ENCODE results near the gene PRKACA.
"Not testable (repeated sequence)": the region's sequence is repeated elsewhere in the genome, so short reads cannot be mapped to it uniquely, and the experiment has no call there.

Gene PRKACA

DNA sequence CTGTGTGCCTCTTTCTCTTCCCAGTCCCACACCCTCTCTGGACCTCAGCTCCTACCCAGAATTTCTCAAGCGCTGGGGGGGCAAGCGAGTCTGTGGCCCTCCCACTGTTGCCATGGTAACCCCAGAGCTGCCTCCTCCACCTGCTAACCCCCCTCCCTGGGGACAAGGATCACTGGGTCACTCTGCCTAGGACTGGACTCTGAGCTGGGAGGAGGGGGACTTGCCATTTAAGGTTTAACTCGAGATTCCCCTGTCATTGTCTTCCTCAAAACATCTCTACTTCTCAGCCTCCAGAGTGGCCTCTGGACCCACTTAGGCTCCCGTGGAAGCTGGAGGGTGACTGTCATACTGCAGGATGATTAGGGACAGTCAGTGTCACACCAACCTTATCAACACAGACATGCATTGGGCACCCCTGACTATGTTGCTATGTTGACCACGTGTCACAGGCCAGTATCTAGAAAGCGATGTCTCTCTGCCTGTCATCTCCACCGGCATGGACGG lies 57.9 kb downstream of the PRKACA start:
- H3K27ac Mint-ChIP-seq, result no peak overlapping the region
- ATAC-seq, result no peak
- no peaks in the 10 kb centered on the region for H3K36me3 Mint-ChIP-seq
- no peaks in the 10 kb centered on the region for H3K9me3 Mint-ChIP-seq
- no peak overlapping the region for H3K4me3 Mint-ChIP-seq
- peaks cover 31% of the 10 kb centered on the region for H3K4me1 Mint-ChIP-seq
- DNase-seq (ENCODE audit: low spot score in 2 of 2), result no peak

DNA sequence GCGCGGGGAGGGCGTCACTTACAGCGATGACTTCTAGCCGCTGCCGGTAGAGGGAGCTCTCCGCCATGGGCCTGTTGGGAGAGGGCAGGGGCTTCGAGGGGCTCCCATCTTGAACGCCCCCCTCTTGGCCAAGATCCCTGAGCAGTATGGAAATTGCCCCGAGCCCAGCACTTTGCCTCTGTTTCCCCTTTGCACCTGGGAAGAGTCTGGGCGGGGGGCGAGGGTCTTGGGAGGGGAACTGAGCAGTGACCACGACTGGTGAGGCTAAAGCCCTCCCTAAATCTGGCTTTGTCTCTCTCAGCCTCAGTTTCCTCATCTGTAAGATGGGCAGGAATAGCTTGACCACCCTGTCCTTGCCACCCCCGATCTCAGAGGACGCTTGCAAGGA lies 58.5 kb downstream of the PRKACA start:
- ATAC-seq (peak; percentile 49), DNase-seq (ENCODE audit: low spot score in 2 of 2) (peak; percentile 54 to 77)
- Mint-ChIP-seq H3K36me3 (no peaks in the 10 kb centered on the region), H3K9me3 (no peaks in the 10 kb centered on the region), H3K27ac (no peak overlapping the region), H3K4me1 (peaks cover 37% of the 10 kb centered on the region), H3K4me3 (peak overlapping the region; percentile 67)

- Mint-ChIP-seq H3K36me3 (no peaks in the 10 kb centered on the region), H3K4me3 (peak overlapping the region; percentile 67), H3K9me3 (no peaks in the 10 kb centered on the region), H3K27ac (no peak overlapping the region), H3K4me1 (peaks cover 41% of the 10 kb centered on the region)
- DNase-seq (ENCODE audit: low spot score in 2 of 2), result no peak
- no peak for ATAC-seq
These were observed 59.1 kb downstream of the PRKACA start for GRCh38 chr19:14058182-14059092.

GRCh38 chr19:14056741-14057356 lies 60.7 kb downstream of the PRKACA start:
- peak overlapping the region; percentile 67 for H3K4me3 Mint-ChIP-seq
- ATAC-seq, result no peak
- H3K36me3 Mint-ChIP-seq, result peaks cover 14% of the 10 kb centered on the region
- H3K9me3 Mint-ChIP-seq, result no peaks in the 10 kb centered on the region
- H3K4me1 Mint-ChIP-seq, result peaks cover 45% of the 10 kb centered on the region
- DNase-seq (ENCODE audit: low spot score in 2 of 2), result no peak
- no peak overlapping the region for H3K27ac Mint-ChIP-seq

DNA sequence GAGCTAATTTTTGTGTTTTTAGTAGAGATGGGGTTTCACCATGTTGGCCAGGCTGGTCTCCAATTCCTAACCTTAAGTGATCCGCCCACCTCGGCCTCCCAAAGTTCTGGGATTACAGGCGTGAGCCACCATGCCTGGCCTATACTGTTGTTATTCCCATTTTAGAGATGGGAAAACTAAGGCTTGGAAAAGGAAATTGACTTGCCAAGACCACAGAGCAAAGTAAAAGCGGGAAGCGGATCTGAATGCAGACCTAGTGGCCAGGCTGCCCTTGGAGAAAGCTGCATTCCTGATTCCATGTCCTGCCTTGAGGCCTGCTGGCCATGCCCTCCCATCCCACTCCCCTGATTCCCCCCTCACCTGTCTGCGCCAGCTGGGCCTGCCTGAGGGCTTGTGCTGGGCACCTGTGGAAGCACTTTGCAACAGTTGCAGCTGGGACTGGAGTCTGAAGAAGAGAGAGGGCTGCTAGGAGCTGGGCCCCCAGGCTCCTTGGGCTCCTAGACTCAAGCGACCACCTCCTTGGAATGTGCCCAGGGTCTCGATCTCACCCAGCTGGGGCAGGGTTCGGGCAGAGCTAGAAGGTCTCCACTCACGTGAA lies 61.4 kb downstream of the PRKACA start:
- ATAC-seq (no peak), DNase-seq (ENCODE audit: low spot score in 2 of 2) (no peak)
- peaks cover 45% of the 10 kb centered on the region for H3K4me1 Mint-ChIP-seq
- H3K27ac Mint-ChIP-seq, result no peak overlapping the region
- H3K9me3 Mint-ChIP-seq, result no peaks in the 10 kb centered on the region
- no peak overlapping the region for H3K4me3 Mint-ChIP-seq
- H3K36me3 Mint-ChIP-seq, result peaks cover 21% of the 10 kb centered on the region

- Mint-ChIP-seq H3K4me1 (peaks cover 45% of the 10 kb centered on the region), H3K27ac (no peak overlapping the region), H3K9me3 (no peaks in the 10 kb centered on the region), H3K4me3 (no peak overlapping the region), H3K36me3 (peaks cover 29% of the 10 kb centered on the region)
- no peak for DNase-seq (ENCODE audit: low spot score in 2 of 2)
- peak; percentile 3 for ATAC-seq
These were observed 62.2 kb downstream of the PRKACA start for GRCh38 chr19:14055396-14055795.

GRCh38 chr19:14054721-14055120 lies 62.8 kb downstream of the PRKACA start:
- no peak overlapping the region for H3K27ac Mint-ChIP-seq
- H3K4me3 Mint-ChIP-seq, result no peak overlapping the region
- H3K36me3 Mint-ChIP-seq, result peaks cover 36% of the 10 kb centered on the region
- no peaks in the 10 kb centered on the region for H3K9me3 Mint-ChIP-seq
- DNase-seq (ENCODE audit: low spot score in 2 of 2) (no peak), ATAC-seq (peak; percentile 5)
- H3K4me1 Mint-ChIP-seq, result peaks cover 42% of the 10 kb centered on the region

GRCh38 chr19:14054099-14054498 lies 63.5 kb downstream of the PRKACA start:
- no peaks in the 10 kb centered on the region for H3K9me3 Mint-ChIP-seq
- peaks cover 38% of the 10 kb centered on the region for H3K4me1 Mint-ChIP-seq
- H3K4me3 Mint-ChIP-seq, result no peak overlapping the region
- DNase-seq (ENCODE audit: low spot score in 2 of 2), result no peak
- no peak for ATAC-seq
- peaks cover 42% of the 10 kb centered on the region for H3K36me3 Mint-ChIP-seq
- H3K27ac Mint-ChIP-seq, result peak overlapping the region; percentile 38

DNA sequence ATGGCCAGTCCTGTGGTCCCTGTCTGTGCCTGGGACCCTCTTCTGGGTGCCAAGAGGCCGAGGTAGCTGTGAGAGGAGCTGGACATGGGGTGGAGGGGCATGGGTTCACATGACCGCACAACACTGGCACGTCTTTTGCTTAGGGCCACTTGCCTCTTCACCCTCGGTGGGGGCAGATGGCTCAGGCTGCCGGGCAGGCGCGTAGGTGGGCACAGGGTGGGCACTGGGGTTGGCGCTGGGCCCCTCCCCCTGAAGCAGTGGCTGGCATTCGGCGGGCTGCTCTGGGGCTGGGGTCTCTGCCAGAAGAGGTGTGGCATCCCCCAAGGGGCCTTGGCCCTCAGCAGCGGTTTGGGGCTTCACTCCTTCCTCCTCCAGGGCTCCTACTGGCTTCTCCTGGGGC lies 64.1 kb downstream of the PRKACA start:
- DNase-seq (ENCODE audit: low spot score in 2 of 2) (no peak), ATAC-seq (no peak)
- Mint-ChIP-seq H3K27ac (peak overlapping the region; percentile 38), H3K4me1 (peaks cover 34% of the 10 kb centered on the region), H3K9me3 (no peaks in the 10 kb centered on the region), H3K4me3 (no peak overlapping the region), H3K36me3 (peaks cover 48% of the 10 kb centered on the region)

- H3K4me1 Mint-ChIP-seq, result peaks cover 33% of the 10 kb centered on the region
- peaks cover 52% of the 10 kb centered on the region for H3K36me3 Mint-ChIP-seq
These were observed 64.5 kb downstream of the PRKACA start for GRCh38 chr19:14053032-14053431.

GRCh38 chr19:14052470-14052869 lies 65.1 kb downstream of the PRKACA start:
- peaks cover 58% of the 10 kb centered on the region for H3K36me3 Mint-ChIP-seq
- no peak overlapping the region for H3K4me3 Mint-ChIP-seq
- peak overlapping the region; percentile 23 for H3K27ac Mint-ChIP-seq
- no peak for ATAC-seq
- H3K9me3 Mint-ChIP-seq, result no peaks in the 10 kb centered on the region
- DNase-seq (ENCODE audit: low spot score in 2 of 2), result no peak
- H3K4me1 Mint-ChIP-seq, result peaks cover 28% of the 10 kb centered on the region

More at GRCh38 chr19:14053032-14053431, 64.5 kb downstream of the PRKACA start:
- no peaks in the 10 kb centered on the region for H3K9me3 Mint-ChIP-seq
- no peak for DNase-seq (ENCODE audit: low spot score in 2 of 2)
- H3K27ac Mint-ChIP-seq, result no peak overlapping the region
- ATAC-seq, result no peak
- no peak overlapping the region for H3K4me3 Mint-ChIP-seq

- Mint-ChIP-seq H3K36me3 (peaks cover 63% of the 10 kb centered on the region), H3K27ac (peak overlapping the region; percentile 23), H3K9me3 (no peaks in the 10 kb centered on the region), H3K4me3 (no peak overlapping the region), H3K4me1 (peaks cover 28% of the 10 kb centered on the region)
- no peak for ATAC-seq
- DNase-seq (ENCODE audit: low spot score in 2 of 2), result no peak
These were observed 65.6 kb downstream of the PRKACA start for GRCh38 chr19:14051980-14052379.

DNA sequence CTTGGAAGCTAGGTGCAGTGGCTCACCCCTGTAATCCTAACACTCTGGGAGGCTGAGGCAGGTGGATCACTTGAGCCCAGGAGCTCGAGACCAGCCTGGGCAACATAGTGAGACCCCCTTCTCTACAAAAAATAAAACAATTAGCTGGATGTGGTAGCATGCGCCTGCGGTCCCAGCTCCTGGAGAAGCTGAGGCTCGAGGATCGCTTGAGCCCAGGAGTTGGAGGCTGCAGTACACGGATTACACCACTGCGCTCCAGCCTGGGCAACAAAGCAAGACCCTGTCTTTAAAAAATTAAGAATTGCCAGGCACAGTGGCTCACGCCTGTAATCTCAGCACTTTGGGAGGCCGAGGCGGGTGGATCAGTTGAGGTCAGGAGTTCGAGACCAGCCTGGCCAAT lies 66.6 kb downstream of the PRKACA start:
- Mint-ChIP-seq H3K36me3 (peaks cover 73% of the 10 kb centered on the region), H3K4me1 (peaks cover 35% of the 10 kb centered on the region)
- ATAC-seq; H3K4me3 Mint-ChIP-seq; H3K27ac Mint-ChIP-seq; H3K9me3 Mint-ChIP-seq; DNase-seq (ENCODE audit: low spot score in 2 of 2): not testable (repeated sequence)

GRCh38 chr19:14050512-14050911 lies 67.0 kb downstream of the PRKACA start:
- peaks cover 33% of the 10 kb centered on the region for H3K4me1 Mint-ChIP-seq
- ATAC-seq (no peak), DNase-seq (ENCODE audit: low spot score in 2 of 2) (no peak)
- H3K27ac Mint-ChIP-seq, result no peak overlapping the region
- no peaks in the 10 kb centered on the region for H3K9me3 Mint-ChIP-seq
- H3K4me3 Mint-ChIP-seq, result no peak overlapping the region
- H3K36me3 Mint-ChIP-seq, result peaks cover 78% of the 10 kb centered on the region

DNA sequence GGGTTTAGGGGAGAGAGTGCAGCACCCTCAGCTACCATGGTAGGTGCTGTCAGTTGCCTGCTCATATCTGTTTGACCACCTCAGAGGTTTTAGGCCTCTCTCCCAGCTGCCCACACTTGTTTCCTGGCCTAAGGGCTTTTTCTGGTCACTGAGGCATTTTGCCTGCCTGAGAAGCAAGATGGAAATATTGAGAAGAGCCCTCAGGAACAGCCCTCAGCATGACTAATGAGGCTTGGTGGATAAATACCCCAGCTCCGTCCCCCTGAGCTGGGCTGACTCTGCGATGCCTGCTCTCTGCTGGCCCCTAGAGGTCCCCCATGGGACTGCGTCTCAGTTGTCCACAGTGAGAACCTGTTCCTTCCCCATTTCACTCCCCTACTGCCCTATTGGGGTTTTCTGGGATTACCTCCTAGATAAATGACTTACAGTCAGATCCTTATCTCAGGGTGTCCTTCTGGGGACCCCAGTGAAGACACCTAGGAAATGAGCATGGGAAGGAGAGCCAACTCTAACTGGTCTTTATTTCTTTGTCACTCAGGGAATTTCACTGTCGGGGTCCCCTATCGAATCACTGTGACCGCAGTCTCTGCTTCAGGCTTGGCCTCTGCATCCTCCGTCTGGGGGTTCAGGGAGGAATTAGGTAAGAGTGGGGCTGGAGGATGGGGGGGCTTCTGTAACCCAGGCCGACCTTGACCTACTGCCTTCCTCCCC lies 69.0 kb downstream of the PRKACA start:
- Mint-ChIP-seq H3K4me1 (peaks cover 16% of the 10 kb centered on the region), H3K9me3 (no peaks in the 10 kb centered on the region), H3K27ac (peak overlapping the region; percentile 52), H3K36me3 (peaks cover 97% of the 10 kb centered on the region), H3K4me3 (no peak overlapping the region)
- ATAC-seq (peak; percentile 87), DNase-seq (ENCODE audit: low spot score in 2 of 2) (peak; percentile 74 to 88)
